GM21528 (cell line): ENCODE measurements around the gene CLSTN1.

Source experiments
- ATAC-seq: cut with Tn5 transposase; IDR thresholded peaks from one replicate; pipeline ENCODE4 v1.9.1; 2021; ENCODE audit warnings: mild to moderate bottlenecking, moderate library complexity; ENCODE audit not compliant: unreplicated experiment, low FRiP score

Gene CLSTN1

GRCh38 chr1:9735800-9736199, 88.0 kb downstream of the CLSTN1 start:
- ATAC-seq: no peak

GRCh38 chr1:9733160-9733789, 90.5 kb downstream of the CLSTN1 start:
- ATAC-seq: no peak

GRCh38 chr1:9732123-9732971, 91.4 kb downstream of the CLSTN1 start:
- ATAC-seq: no peak

- no peak for ATAC-seq
These were observed 92.2 kb downstream of the CLSTN1 start for GRCh38 chr1:9731561-9731960.

GRCh38 chr1:9731051-9731537, 92.7 kb downstream of the CLSTN1 start:
- no peak for ATAC-seq

GRCh38 chr1:9730096-9730901, 93.5 kb downstream of the CLSTN1 start:
- no peak for ATAC-seq

- ATAC-seq: no peak
These were observed 94.2 kb downstream of the CLSTN1 start for GRCh38 chr1:9729523-9729922.

GRCh38 chr1:9728451-9729295, 95.1 kb downstream of the CLSTN1 start:
- ATAC-seq: no peak

GRCh38 chr1:9726905-9727595, 96.7 kb downstream of the CLSTN1 start:
- ATAC-seq: no peak

- ATAC-seq: no peak
These were observed 97.4 kb downstream of the CLSTN1 start for GRCh38 chr1:9726406-9726805.

- no peak for ATAC-seq
These were observed 98.9 kb downstream of the CLSTN1 start for GRCh38 chr1:9724706-9725476.

- ATAC-seq: no peak
These were observed 99.8 kb downstream of the CLSTN1 start for GRCh38 chr1:9723926-9724325.

GRCh38 chr1:9723068-9723805, 100.5 kb downstream of the CLSTN1 start:
- no peak for ATAC-seq

GRCh38 chr1:9722378-9722749, 101.4 kb downstream of the CLSTN1 start:
- no peak for ATAC-seq

GRCh38 chr1:9721606-9722377, 102.0 kb downstream of the CLSTN1 start:
- ATAC-seq: no peak

GRCh38 chr1:9720785-9721605, 102.8 kb downstream of the CLSTN1 start:
- ATAC-seq: no peak
